GM19099 (cell line): Measurements from ENCODE around the gene E2F2.

ENCODE experiments used
- POLR2A ChIP-seq: IDR thresholded peaks from 3 replicates; pipeline ENCODE4 v1.6.1; 2011; ENCODE audit warnings: low read depth; ENCODE audit not compliant: insufficient read length; ENCODE audit errors: extremely low read depth

The E2F2 gene

GRCh38 chr1:23530747-23531561 lies at the start of gene E2F2:
Gene E2F2, minus strand, starts transcription at chr1:23531233. Its CDS starts 440 bp downstream, at chr1:23530793.
- peak; percentile 44 for TF ChIP-seq POLR2A

- TF ChIP-seq POLR2A = no peak
Measured at GRCh38 chr1:23578997-23579363, 47.9 kb upstream of the E2F2 start.

GRCh38 chr1:23578311-23578996 lies 47.4 kb upstream of the E2F2 start:
- no peak for TF ChIP-seq POLR2A

- TF ChIP-seq POLR2A = peak; percentile 30
Measured at GRCh38 chr1:23577056-23578004, 46.3 kb upstream of the E2F2 start.

DNA sequence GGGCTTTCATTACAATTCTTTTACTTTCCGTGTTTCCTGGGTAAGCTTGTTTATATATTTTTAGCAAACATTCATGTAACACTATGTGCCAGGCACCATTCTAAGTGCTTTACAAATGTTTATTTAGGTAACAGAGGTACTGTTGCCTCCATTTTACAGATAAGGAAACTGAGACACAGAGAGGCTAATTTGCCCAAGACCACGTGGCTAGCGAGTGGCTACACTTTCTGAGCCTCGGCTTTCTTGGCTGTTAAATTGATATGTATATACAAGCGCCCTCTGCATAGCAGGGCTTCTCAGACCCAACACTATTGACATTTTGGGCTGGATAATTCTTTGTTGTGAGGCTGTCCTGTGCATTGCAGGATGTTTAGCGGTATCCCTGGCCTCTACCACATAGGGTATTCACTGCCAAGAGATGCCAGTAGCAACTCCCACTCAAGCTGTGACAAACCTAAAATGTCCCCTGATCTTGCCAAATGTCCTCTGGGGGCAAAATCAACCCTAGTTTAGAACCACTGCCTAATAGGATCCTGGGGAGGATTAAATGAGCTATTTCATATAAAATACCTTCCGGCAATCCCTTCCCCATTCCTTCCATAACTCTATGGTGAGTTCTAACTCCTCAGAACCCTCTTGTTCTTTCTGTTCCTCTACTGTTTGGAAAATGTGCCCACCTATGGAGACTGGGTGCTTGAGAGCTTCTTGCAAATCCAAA lies 45.5 kb upstream of the E2F2 start:
- no peak for TF ChIP-seq POLR2A

DNA sequence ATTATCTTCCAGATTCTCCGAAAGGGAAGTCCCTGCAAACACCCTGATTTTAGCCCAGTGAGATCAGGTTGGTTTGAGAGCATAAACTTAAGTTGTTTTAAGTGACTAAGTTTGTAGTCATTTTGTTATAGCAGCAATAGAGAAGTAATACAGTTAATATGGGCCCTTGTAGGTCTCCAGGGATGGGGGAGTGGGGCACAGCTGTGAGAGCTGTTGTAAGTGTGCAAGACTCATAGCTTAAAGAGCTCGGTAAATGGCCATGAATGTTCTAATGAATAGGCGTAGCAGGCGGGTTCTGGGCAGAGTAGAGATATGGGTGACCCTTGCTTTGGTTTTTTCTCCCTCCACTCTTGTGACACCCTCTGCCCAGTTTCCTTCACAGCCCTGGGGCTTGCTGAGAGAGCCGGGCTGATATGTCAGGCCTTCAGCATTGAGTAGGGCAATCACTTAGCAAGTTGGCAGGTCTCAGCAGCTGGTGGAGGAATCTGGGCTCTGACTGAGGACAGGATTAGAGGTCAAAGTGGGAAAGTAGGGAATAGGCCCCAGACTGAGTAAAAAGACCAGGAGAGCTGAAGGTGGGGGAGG lies 44.3 kb upstream of the E2F2 start:
- TF ChIP-seq POLR2A = no peak

- no peak for TF ChIP-seq POLR2A
Measured at GRCh38 chr1:23574265-23574754, 43.3 kb upstream of the E2F2 start.

DNA sequence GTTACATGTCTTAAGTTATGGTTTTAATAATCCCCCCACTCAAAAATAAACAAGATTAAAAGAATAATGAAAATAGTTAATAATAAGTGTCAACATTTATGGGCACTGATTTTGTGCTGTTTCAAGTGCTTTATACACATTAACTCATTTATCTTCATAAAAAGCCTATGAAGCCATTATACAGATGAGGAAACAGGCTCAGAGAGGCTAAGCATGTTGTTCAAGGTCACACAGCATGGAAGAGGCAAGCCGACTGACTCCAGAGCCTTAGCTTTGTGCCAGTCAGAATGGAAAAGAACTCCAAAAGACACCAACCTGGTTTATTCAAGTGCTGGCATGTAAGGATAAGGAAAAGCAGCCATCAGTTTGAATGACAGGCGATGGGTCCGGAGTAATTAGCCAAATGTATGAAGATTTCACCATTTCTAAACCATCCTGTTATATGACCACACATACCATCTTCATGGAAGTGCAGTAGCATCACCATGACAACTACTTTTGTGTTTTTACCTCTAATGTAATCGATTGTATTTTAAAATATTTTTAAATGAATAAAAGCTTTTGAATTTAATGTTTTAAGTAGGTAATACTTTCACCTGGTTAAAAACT lies 42.6 kb upstream of the E2F2 start:
- TF ChIP-seq POLR2A = no peak

DNA sequence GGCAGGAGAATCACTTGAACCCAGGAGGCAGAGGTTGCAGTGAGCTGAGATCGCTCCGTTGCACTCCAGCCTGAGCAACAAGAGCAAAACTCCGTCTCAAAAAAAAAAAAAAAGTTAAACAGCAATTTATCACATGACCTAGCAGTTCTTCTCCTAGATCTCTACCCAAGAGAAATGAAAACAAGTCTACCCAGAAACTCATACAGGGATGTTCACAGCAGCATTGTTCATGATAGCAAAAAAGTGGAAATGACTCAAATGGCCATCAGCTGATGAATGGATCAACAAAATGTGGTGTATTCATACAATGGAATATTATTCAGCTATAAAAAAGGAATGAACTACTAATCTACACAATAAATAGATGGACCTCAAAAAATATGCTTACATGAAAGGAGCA lies 40.4 kb upstream of the E2F2 start:
- no peak for TF ChIP-seq POLR2A

- no peak for TF ChIP-seq POLR2A
Measured at GRCh38 chr1:23570001-23570691, 39.1 kb upstream of the E2F2 start.

DNA sequence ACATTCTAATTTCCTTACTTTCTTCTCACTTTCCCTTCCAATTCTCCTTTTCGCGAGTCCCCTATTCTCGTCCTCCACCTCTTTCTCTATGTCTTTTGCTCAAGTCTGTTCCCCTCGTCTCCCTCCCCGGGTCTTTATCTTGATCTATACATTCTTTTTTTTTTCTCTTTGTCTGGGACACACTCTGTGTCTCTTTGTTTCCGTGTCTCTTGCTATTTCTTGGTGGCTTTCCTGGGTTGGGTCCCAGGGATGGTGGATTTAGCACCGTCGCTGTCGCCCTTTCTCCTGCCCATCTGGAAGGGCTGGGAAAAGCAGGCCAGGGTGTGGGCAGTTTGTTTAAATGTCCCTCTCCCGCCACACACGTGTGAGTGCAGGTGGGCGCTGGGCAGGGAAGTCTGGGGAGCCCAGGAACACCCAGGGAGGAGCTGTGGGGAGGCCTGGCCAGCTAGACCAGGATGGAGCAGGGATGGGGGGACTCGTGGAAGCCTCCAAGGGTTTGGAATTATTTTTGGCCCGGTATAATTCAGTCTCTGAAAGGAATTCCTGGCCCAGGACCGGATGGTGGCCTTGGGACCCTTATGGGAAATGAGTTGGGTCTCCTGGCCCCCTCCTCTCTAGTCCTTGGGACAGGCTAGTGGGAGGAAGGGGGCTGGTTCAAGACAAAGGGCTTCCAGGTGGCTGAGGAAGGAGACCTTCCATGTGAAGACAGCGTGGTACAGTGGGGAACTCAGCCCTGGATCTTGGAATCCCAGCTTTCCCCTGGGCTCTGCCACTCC lies 37.8 kb upstream of the E2F2 start:
- TF ChIP-seq POLR2A = no peak

DNA sequence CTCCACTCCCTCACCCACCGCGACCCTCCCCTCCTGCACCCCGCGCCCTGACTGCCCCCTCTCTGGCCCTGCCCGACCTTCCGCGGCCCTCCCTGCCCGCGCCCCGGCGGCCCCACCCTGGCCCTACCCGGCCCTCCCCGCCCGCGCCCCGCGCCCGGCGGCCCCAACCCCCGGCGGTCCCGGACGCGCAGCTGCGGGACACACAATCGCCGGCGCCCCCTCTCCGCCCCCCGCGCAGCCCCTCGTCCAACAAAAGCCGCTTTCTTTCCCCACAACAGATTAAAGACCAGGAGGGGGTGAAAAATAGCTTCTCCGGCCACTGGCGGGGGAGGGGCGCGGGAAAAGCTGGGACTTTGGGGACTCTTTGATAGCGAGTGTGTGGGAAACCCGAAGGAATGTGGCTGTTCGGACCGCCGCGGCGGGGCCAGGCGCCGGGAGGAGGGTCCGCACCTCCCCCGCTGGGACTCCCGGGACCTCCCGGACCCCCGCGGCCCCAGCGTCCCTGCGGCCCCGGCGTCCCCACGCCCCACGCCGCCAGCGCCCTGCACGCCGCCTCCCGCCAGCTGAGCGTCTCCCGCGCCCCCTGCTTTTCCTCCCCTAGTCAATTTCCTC lies 37.1 kb upstream of the E2F2 start:
- TF ChIP-seq POLR2A = no peak
